Middle frontal gyrus (tissue), 1 donor: ENCODE data around the gene CENPX.

Source experiments
- DNase-seq: peaks from one replicate; pipeline ENCODE4 v3.0.0-alpha.2; 2015; ENCODE audit warnings: low spot score; ENCODE audit errors: extremely low spot score

CENPX gene

DNA sequence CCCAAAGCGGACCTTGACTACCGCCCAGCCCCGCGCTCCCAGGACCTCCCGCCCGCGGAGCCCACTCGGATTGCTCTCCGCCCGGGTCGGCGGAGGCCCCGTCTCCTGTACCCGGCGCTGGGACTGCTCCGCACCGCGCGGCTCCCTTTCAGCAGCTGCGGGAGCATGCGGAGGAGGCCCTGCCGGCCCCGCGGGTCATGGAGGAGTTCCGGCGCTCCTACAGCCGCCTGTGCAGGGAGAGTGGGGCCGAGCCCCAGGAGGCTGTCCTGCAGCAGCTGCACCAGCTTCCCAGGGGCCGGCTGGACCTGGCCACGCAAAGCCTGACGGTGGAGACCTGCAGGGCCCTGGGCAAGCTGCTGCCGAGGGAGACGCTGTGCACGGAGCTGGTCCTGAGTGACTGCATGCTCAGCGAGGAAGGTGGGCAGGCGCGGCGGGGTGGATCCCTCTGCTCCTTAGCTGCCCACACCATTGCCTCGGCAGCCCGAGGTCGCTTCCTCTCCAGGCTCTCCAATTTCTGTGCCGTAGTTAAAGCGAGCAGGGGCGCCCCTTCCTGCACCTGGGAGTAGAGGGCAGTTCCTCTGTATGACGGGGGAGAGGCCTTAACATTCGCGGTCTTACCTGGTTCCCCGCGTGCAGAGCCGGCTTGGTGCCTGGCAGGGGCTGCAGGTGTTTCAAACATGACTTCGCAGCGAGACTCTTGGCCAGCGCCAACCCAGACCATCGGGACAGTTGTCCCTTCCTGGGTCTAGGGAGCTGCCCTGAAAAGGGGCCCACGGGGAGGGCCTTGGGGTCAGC lies 966 bp upstream of the CENPX start:
- DNase-seq, result no peak

DNA sequence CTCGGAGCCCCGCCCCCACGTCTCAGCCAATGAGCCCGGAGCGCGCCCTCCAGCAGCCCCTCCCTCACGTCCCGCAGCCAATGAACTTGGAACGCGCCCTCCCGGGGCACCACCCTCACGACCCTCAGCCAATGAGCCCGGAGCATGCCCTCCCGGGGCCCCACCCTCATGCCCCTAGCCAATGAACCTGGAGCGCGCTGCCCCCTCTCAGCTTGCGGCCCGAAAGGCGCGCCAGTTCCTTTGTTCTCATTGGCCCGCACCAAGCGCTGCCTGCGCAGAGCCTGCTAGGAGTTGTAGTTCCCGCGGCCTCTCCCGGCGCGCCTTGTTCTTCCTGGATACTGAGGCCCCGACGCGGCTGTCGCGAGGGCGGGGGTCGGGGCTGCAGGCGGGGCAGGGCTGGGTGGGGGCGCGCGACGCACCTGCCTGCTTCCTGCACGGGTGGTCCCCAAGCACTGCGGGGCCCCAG lies 336 bp upstream of the CENPX start, which contains the start of gene LRRC45:
Gene LRRC45, plus strand, starts transcription at position 325 of the 466 bp plus-strand sequence. CDS start 339 bp downstream, outside the sequence.
- DNase-seq, result peak; percentile 98

DNA sequence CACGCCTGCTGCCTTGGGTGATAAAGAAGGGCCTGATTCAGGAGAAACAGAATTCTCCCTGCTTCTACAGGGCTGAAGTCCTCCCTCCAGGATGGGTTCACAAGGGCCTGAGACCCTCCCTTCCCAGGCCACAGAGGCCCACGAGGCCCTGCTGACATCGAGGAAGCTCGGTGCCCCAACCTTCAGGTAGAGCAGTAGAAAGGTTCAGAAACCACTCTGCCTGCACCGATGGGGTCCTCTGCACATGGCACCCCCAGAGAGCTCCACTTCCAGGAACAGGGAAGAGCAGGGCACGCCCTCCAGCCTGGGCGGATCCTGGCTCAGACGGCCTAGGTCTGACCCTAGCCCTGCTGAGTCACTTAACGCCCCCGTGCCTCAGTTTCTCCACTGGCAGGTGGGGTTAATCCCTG lies 773 bp downstream of the CENPX start:
- DNase-seq, result no peak

DNA sequence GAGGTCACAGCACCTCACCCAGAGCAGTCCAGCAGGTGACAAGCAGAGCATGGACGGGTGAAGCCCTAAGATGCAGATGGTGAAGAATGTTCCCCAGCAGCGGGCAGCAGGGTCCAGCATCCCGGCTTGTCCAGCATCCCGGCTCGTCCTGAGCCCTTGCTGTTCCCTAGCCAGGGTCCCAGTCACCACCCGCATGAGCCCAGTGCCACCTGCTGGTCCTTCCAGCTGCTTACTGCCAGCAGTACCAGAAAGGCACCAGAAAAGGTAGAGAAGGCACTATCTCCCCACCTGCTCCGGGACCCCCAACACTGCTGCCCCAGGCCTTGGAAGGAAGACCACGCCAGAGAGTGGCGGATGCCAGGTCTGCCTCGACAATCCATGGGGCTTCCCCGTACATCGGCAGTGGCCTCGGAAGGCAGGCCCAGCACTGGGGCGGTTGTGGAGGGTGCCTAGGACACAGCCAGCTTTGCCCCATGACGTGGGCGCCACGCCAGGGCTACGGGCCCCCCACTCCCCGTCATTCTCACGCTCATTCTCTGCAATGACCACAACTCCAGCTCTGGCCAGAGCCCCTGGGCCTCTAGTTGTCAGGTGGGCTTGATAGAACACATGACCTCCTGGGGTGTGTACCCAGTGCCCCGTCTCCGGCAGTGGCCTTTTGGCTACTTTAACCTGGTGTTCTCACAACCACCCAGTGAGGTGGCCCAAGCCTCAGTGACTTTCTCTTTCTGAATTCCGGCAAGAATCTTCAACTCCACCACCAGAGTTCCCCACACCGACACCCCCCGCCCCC lies 1.4 kb downstream of the CENPX start:
- peak; percentile 37 for DNase-seq

DNA sequence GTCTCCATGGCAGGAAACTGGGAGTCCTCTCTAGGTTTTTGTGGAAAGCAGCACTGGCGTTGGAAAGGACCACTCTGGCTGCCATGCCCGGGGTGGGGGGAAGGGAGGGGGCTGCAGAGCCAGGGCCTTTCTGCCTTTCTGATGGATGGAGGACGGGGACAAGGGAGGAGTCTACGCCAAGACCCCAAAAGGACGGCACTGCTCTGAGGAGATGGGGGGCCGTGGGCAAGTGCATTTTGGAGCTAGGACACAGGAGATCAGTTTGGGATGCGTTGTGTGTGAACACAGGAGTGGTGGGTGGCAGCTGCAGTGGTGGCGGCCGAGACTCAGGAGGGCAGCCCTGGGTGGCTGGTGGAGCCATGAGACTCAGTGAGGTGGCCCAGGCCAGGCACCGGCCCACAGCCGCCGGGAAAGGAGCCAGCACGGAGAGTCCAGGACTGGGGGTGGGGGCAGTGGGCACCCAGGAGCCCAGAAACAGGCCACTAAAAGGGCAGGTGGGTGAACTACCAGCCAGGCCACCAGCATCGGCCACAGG lies 2.0 kb downstream of the CENPX start:
- DNase-seq, result no peak

DNA sequence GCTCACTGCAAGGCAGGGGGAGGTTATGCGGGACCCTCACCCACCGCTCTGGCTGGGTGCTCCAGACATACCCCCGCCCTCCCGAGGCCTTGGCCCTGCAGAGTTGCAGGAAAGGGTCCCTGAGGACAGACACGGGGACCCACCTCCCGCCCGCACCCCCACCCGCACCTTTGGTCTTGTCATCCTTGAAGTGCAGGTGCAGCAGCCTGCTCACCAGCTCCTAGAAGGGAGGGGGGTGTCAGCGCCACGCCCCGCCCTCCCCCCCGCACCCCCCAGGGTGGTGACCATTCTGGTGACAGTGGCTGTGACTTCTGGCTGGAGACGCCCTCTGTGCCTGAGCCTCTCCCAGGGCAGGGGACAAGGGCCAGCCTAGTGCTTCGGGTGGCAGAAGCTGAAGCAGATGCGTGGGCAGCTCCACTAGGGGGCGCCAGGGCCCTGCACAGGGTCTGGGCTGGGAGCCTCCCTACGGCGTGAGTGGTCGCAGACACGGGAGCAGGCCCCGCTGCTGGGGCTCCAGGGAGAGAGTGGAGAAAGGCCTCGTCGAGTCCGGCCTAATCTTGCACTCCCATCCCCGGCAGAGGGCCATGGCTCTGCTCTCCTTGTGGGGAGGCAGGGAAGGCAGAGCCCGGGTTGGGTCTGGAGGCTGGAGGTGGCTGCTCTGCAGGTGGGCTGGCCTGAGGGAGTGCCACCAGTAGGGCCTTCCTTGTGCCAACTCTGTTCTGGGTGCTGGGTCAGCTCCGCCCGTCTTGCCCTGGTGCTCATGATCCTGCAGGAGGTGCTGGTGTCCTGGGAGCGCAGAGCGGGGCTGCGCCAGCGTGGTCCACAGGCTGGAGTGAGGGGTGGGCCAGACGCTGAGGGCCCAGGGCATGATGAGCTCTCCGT lies 2.7 kb downstream of the CENPX start:
- DNase-seq, result no peak

DNA sequence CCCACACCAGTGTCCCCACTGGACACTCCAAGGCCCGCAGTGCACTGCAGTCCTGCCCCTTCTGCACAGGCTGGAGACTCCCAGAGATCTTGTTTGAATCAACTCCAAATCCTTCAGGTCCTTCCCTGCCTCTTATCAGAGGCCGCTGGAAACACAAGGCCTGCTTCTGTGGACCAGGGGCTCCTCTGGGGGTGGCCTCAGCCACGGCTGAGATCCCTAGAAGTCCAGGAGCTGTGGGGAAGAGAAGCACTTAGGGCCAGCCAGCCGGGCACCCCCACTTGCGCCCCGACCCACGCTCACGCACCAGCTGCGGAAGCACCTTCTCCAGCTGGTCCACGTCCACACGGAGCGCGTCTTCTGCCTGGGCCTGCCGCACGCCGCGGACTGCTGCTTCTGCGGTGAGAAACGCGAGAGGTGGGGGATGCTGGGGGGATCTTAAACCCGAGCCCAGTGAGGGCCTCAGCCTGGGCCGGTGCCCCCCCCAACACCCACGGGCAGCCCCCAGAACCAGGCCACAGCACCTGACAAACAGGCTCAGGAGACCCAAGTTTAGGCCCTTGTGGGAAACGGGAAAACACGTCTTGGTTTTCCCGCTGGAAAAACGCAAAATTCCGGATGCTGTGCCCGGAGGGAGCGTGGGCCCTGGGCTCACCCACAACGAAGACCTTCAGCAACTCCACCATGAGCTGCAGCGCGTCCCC lies 3.5 kb downstream of the CENPX start:
- no peak for DNase-seq

DNA sequence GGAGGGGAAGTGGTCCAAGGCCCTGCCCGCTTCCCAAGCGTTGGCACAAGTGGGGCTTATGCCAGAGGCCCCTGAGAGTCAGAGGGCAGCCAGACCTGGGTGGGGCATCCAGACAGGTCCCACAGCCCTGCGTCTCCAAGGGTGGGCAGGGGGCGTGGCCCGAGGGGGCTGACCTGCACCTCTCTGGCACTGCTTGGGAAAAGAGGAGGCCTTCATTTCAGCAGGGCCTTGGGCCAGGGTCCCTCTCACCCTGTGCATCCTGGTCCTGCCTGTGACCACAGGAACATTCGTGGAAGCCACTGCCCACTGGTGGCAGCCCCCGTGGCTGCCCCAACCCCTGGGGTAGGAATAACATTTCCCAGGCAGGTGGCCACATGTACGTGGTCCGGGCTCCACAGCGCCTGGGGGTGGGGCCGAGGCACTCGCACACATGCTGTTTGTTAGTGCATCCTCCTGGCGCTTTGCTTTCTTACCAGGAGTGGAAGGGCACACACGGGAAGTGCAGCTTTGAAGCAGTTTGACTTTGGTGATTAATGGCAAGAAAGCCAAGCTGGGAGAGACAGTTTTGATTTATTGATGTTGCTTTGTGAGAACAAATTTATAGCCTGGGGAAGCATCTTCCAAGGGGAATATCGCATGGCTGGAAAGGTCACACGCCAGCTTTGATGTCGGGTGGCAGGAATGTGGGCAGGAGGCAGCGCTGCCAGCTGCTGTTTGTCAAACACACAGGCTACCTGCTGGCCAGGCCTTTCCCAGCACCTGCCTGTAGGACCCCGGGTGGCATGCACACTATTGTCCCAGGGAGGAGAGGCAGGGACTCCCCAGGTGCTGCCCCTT lies 4.3 kb downstream of the CENPX start:
- DNase-seq, result no peak

DNA sequence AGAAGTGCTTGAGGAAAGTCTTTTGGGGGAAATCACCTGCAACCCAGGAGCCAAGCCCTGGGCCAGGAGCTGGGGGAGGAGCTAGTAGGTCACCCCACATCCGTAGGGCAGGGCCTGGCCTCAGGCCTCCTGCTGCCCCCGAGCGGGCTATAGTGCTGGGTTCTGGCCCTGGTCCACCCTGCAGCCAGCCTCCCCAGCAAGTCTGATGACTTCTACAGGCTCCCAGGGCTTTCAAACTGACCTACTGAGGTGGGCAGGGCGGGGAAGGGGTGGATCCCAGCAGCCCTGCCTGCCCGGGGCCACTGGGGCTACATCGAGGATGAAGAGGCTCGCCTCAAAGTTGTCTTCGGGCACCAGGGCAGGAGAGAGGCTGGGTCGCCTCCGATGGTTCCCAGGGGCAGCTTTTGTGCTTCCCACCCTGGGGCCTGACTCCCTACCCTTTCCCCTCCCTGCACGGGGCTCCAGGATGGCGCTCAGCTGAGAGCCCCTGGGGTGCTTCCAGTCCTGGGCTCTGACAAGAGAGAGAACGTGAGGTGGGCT lies 5.0 kb downstream of the CENPX start:
- DNase-seq, result no peak

DNA sequence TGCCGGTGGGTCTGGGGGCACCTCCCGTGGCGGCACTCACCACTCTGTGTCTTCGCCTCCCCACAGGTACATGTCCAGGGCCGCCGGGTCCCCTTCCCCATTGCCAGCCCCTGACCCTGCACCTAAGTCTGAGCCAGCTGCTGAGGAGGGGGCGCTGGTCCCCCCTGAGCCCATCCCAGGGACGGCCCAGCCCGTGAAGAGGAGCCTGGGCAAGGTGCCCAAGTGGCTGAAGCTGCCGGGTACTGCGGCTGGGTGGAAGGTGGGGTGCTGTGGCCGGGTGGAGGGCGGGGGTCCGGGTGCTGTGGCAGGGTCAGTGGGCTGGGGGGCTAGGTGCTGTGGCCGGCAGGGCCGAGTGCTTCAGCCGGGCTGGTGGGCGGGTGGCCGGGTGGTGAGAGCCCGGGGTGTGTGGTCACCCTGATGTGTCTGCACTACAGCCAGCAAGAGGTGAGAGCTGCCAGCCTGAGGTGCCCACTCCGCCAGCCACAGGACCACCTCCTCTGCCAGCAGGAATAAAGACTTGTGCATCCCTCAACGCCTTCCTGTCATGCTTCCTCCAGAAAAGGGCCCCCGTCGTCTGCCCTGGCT lies 5.7 kb downstream of the CENPX start:
- no peak for DNase-seq

DNA sequence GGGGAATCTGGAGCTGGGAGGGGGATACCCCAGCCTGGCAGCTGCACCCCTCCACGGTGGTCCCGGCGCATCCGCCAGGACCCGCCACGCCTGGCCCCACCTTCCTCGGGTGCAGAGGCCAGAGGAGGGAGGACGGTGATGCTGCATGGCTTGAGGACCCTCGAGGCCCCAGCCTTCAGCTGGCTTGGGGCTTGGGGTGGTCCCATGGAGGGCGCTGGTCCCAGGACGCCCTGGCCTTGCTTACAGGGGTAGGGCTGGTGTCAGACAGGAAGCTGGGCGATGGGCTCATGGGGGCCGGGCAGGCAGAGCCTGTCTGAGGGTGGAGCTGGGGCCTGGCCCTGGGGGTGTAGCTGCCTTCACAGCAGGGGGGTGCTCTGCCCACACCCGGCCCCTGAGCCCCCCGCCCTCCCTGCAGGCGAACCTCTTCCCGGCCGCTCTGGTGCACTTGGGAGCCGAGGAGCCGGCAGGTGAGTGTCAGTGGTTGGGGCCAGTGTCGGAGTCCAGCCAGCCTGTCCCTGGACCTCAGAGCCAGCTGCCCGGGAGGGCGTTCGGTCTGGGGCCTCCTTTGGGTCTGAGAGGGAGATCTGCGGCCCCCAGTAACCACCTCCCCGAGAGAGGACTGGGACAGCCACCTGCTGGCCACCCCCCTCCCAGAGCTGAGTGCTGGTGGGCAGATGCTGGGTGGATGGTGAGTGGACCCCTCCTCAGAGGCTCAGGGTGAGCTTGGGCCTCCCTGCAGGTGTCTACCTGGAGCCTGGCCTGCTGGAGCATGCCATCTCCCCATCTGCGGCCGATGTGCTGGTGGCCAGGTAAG lies 6.4 kb downstream of the CENPX start:
- no peak for DNase-seq

DNA sequence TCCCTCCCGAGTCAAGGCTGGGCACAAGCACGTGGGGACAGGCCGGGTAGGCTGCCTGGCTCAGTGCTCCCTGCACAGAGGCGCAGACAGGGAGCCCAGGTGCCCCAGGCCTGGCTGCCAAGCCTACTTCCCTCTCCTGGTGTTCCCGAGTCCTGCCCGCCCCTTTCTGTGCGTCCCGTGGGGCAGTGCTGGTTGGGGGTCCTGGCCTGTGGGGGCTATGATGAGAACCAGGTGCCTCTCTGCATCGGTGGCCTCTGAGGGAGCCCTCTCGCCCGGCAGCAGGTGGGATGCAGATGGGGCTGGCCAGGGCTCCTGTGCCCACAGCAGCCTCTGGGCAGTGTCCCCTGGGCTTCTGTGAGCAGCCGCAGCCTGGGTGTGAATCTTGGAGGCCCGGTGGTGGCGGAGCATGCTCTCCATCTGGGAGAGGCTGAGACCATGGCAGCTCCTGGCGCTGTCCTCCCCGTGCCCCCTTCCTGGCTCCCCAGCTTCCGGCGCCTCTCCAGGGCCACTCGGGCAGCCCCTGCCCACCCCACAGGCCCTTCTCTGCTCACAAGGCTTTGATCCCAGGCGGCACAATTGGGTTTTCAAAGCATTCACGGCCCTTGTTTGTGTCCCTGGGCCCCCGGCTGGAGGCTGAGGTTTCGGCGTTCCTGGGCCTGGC lies 7.2 kb downstream of the CENPX start:
- DNase-seq, result no peak

DNA sequence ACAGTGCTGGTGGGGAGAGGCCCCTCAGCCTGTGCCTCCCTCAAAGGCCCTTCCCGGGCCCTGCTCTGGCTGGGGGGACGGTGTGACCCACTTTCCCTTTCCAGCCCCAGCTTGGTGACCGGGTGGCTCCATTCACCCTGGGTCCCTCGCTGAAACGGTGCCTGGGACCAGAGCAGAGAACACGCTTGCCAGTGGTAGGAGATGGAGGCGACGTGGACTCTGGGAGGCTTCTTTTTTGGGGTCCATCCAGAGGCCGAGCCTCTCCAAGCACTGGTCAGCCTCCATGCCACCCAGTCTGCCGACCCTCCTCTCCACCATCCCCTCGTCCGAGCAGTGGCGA lies 7.7 kb downstream of the CENPX start:
- DNase-seq, result no peak

DNA sequence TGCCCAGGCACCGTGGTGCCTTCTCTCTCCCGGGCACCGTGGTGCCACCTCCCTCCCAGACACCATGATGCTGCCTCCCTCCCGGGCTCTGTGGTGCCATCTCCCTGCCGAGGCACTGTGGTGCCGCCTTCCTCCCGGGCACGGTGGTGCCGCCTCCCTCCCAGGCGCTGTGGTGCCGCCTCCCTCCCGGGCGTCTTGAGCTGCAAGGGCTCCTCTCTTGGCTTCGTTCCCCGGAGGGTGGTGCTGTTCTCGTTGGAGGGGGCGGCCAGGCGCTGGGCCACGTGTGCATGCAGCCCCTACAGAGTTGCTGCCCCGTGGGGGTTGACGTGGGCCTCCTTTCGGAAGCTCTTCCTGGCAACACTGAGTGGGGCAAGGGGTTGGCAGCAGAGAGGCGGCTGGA lies 8.2 kb downstream of the CENPX start:
- no peak for DNase-seq

DNA sequence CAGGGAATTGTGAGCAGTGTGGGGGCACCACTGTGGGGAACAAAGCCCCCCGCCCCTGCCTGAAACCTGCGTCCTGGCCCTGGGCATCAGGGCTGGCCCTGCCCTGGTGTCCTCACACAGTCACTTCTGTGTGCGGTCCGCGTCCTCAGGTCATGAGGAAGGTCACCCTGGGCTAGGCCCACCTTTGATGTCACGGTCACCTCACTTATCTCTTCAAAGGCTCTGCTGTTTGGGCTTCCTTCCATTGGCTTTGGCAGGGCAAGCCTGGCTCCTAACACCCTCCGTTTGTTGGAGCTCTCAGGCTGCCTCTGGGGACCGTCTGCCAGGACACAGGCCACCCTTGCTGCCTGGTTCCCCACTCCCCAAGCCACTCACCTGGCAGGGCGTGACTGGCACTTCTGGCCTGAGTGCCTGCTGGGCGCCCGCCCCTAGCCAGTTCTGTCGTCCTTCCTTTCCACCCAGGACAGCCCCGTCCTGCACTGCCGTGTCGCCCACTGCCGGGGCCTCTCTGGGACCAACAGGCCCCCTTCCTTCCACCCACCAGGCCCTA lies 8.8 kb downstream of the CENPX start:
- no peak for DNase-seq

DNA sequence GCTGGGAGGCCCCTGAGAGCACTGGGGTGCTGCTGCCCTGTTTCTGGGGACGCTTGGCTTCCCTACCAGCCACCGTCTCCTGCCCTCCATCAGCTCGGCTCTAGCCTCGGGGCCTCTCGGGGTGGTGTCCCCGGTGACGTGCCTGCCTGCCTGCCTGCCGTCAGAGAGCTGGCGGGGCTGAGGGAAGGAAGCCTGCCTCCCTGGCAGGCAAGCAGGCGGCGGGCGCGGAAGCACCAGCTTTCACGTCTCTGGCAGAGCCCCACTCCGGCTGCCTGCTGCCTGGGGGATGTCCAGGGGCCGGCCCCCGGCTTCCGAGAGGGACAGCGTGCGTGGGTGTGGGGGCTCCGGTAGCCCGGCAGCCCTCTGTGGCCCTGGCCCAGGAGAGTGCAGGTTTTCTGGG lies 9.3 kb downstream of the CENPX start:
- DNase-seq, result no peak

DNA sequence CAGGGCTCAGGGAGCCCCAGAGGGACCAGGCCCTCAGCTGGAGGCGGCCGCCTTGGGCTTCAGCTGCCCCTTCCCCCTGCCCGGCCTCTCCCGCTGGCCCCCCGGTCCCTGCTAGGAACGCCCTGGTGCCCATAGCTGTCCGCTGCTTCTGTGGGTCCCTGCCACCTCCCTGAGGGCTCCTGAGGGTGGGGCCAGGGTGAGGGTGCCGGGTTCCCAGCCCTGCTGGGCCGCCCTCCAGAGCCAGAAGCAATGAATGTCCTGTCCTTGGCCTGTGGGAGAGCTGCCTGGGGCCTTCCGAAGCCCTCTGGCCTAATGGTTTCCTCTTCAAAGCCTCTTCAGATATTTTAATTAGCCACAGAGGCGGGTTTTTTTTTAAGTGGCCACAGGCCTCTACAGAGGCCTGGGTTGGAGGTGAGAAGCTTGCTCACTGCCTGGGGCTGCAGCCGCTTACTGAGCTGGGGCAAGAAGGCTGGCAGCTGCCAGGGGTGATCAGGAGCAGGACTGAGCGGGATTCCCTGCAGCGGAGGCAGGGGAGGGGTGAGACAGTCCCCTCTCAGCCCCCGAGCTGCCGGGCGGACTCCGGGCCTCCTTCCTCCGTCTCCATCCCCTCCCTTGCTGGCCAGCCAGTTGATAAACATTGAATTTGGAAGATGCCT lies 9.9 kb downstream of the CENPX start:
- no peak for DNase-seq
